Activated naive CD8-positive, alpha-beta T cell treated with anti-CD3 and anti-CD28 coated beads, Interleukin-2, amount 10 ng/mL, durations not matched to agents 7 days and 5 days (primary cell): ENCODE results near the gene RNF182. TPM values are rescaled to one million over a fixed set of nuclear protein-coding genes. Genes with fewer than 3 reads are reported as not detected.
"Not testable (repeated sequence)": the region's sequence is repeated elsewhere in the genome, so short reads cannot be mapped to it uniquely, and the experiment has no call there.

Experiments
- ATAC-seq: fragments of 150-1000 bp; cut with Tn5 transposase; one replicate; pipeline ENCODE4 v1.10.0; 2021; ENCODE audit warnings: low read depth, moderate library complexity
- POLR2A ChIA-PET: fragments of 350-600 bp; sonication (Branson Sonifier 250); formaldehyde crosslinking; loops from one replicate; lab custom pipeline; 2021; ENCODE audit warnings: antibody characterized with exemption; lab: Charles Lee
- DNase-seq: peaks from one replicate; pipeline ENCODE4 v3.0.0; 2021
- H3K27ac Mint-ChIP-seq: one replicate; pipeline ENCODE4 v1.8.0; 2022; ENCODE audit warnings: mild to moderate bottlenecking, mixed read lengths
- H3K27me3 Mint-ChIP-seq: one replicate; pipeline ENCODE4 v1.8.0; 2022; ENCODE audit warnings: mild to moderate bottlenecking, moderate library complexity, mixed read lengths
- H3K36me3 Mint-ChIP-seq: one replicate; pipeline ENCODE4 v1.8.0; 2021; ENCODE audit warnings: mild to moderate bottlenecking, mixed read lengths
- H3K4me1 Mint-ChIP-seq: one replicate; pipeline ENCODE4 v1.8.0; 2021; ENCODE audit warnings: mixed read lengths
- H3K4me3 Mint-ChIP-seq: one replicate; pipeline ENCODE4 v1.8.0; 2022; ENCODE audit warnings: mild to moderate bottlenecking, moderate library complexity, mixed read lengths
- H3K9me3 Mint-ChIP-seq: one replicate; pipeline ENCODE4 v1.8.0; 2021; ENCODE audit warnings: mixed read lengths
- total RNA-seq, 2 experiments: library from RNA; stranded (reverse); gene quantifications; one replicate each; pipeline ENCODE4 v1.2.3, GENCODE V29; 2021

Gene RNF182
- total RNA-seq, 2 experiments from 2014 or later = not detected

DNA sequence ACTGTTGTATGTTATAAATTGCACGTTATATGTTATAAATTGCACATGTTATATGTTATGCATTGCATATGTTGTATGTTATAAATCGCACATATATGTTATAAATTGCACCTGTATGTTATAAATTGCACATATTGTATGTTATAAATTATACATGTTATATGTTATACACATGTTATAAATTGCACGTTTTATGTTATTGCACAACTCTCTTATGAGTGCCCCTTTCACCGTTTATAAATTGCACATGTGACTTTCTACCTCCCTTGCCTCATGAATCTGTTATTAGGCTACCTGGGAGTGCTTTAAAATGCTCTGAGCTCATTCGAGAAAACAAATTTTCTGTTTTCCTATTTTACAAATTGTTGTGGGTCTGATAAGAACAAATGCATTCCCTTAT is 84.1 kb downstream of the RNF182 start:
- Mint-ChIP-seq H3K36me3 (no peaks in the 10 kb centered on the region), H3K9me3 (no peaks in the 10 kb centered on the region), H3K4me1 (no peaks in the 10 kb centered on the region), H3K4me3 (no peak overlapping the region), H3K27me3 (peaks cover 12% of the 10 kb centered on the region), H3K27ac (no peak overlapping the region)
- ATAC-seq (no peak), DNase-seq (no peak)
- POLR2A ChIA-PET = no interaction called here

DNA sequence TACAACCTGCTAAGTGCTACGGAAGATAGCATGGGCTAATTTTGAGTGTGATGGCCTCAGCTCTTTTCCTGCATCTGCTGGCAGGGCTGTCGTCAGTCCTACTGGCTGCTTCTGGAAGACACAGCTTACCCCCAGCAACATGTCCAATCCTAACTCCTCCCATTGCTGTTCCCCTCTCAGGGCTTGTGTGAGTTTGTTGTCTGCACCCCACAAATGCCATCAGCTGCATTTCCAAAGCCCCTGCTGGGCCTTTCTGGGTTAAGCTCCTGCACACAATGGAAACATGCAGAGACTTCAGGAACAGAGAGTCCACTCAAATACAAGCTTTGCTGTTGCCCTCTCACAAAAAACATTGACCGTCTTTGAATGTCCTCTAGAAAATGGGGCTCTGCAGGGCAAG is 84.7 kb downstream of the RNF182 start:
- no peak overlapping the region for H3K4me3 Mint-ChIP-seq
- no peaks in the 10 kb centered on the region for H3K36me3 Mint-ChIP-seq
- H3K4me1 Mint-ChIP-seq = no peaks in the 10 kb centered on the region
- DNase-seq = no peak
- POLR2A ChIA-PET = no interaction called here
- no peak for ATAC-seq
- no peak overlapping the region for H3K27ac Mint-ChIP-seq
- peaks cover 13% of the 10 kb centered on the region for H3K27me3 Mint-ChIP-seq
- H3K9me3 Mint-ChIP-seq = peaks cover under 1% of the 10 kb centered on the region

DNA sequence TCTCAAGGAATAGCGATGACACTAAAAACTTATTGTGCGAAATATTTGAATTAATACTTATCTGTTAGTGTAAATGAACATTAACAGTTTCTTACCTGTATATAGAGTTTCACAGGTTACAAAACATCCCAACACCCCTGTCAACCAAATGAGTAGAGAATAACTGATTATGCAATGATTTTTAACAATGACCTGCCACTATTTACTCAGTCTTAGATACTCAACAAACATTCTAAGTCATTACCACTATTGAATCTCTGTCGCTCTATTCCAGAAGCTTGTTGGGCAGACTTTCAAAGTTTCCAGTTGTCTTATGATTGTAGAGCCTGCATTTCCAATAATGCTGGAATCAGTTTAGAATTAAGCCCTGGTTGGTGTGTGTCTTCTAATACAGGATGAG is 85.5 kb downstream of the RNF182 start:
- Mint-ChIP-seq H3K36me3 (no peaks in the 10 kb centered on the region), H3K27ac (no peak overlapping the region), H3K27me3 (peaks cover 13% of the 10 kb centered on the region), H3K4me3 (no peak overlapping the region), H3K9me3 (peaks cover 1% of the 10 kb centered on the region), H3K4me1 (no peaks in the 10 kb centered on the region)
- DNase-seq = no peak
- POLR2A ChIA-PET = no interaction called here
- ATAC-seq = no peak

DNA sequence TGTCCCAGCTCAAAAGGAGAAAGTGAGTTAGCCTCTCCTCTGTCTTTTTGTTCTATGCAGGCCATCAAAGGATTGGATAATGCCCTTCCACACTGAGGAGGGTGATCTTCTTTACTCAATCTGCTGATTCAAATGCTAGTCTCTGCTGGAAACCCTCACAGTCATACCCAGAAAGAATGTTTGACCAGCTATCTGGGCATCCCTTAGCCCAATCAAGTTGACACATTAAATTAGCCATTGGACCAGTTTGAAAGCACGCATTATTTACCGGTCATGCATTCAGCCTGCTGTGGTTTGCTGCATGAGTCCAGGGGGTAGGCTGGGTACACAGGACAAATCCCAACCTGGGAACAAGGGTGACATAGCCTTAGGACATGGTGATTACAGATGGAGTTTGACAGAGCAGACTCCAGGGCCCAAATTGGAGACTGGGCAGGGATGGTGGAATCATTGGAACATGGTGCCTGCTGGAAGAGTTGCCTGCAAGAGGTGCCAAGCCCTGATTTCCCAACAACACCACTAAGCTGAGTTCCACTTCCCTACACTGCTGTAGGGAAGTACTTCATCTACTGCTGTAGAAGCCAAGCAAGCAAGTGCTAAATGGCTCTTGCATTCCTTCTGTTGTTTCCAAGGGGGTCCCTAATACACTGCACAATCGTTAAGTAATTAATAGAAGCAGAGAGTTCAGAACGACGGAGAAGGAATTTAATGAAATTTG is 87.7 kb downstream of the RNF182 start:
- H3K27me3 Mint-ChIP-seq = peaks cover 12% of the 10 kb centered on the region
- no peaks in the 10 kb centered on the region for H3K4me1 Mint-ChIP-seq
- no peak overlapping the region for H3K27ac Mint-ChIP-seq
- peaks cover 1% of the 10 kb centered on the region for H3K9me3 Mint-ChIP-seq
- no peaks in the 10 kb centered on the region for H3K36me3 Mint-ChIP-seq
- DNase-seq = no peak
- ATAC-seq = no peak
- POLR2A ChIA-PET = no interaction called here
- no peak overlapping the region for H3K4me3 Mint-ChIP-seq

DNA sequence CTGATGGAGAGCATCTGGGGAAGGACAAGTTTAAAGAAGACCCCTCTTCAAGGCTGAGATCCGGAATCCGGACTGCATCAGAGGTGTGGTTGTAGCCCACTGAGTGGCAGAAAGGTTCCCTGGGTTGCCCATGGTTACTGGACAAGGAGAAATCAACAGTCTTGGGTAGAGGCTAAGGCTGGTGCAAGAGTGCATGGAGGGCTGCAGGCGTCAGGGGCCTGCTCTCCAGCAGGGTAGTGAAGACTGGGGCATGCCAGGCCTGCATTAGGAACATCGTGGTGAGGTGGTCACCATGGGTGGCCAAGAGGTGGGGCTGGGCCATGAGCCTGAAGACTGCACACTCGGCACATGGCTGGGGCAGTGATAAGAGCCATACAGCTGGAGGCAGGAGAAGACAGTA is 91.2 kb downstream of the RNF182 start:
- no peak for ATAC-seq
- H3K27me3 Mint-ChIP-seq = peaks cover 9% of the 10 kb centered on the region
- no peak for DNase-seq
- H3K9me3 Mint-ChIP-seq = peaks cover 1% of the 10 kb centered on the region
- no peak overlapping the region for H3K27ac Mint-ChIP-seq
- no peak overlapping the region for H3K4me3 Mint-ChIP-seq
- no peaks in the 10 kb centered on the region for H3K4me1 Mint-ChIP-seq
- POLR2A ChIA-PET = no interaction called here
- no peaks in the 10 kb centered on the region for H3K36me3 Mint-ChIP-seq

DNA sequence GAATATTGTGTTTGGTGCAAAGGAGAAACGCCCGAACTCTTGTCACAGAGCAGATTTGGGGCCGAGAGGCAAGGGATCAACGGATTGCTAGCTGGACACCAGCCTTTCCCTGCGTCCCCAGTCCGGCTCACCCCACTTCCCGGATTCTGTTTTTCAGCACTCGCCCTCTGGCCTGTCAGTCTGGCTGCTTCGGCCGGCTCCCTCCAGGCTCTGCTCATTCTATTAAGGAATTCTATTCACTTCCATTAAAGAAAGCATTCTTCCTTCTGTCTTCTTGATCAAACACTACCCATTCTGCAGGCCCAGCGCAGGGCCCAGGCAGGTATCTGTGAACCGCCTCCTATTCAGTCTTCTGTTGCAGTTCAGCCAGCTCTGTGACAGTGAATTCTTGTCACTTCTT is 91.7 kb downstream of the RNF182 start:
- ATAC-seq = no peak

DNA sequence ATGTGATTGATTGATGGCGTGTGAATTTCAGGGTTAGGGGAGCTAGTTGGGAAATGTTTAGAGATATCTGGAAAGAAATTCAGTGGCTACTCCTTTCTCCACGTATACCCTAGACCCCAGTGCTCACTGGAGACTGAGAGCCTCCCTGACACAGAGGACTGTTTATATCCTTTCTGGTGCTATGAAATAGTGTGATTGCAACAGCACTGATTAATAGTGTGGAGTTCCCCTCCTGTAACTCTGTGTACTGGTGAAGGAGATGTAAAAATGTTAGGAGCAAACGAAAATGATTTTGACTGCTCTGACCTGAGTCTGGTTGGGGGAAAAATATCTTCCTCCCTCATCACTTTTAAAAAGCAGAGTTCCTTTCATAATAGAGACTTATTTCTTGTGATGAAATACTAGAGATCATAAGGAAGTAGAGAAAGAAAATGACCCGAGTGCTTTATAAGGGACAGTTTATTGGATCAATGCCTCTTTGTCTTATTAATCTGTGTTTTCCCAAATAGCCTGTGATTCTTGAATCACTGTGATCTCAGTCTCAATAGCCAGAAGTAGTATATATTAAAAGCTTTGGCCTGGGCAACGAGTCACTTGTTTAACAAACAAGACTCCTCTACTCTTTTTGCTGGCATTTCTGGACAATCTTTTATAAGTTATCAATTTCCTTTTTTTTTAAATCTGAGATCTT is 92.3 kb downstream of the RNF182 start:
- Mint-ChIP-seq H3K27me3 (peaks cover 7% of the 10 kb centered on the region), H3K27ac (no peak overlapping the region), H3K4me3 (no peak overlapping the region), H3K4me1 (no peaks in the 10 kb centered on the region), H3K36me3 (no peaks in the 10 kb centered on the region), H3K9me3 (peaks cover 1% of the 10 kb centered on the region)
- DNase-seq = no peak
- POLR2A ChIA-PET = no interaction called here
- no peak for ATAC-seq

More for the DNA sequence above, 91.7 kb downstream of the RNF182 start:
- H3K9me3 Mint-ChIP-seq = peaks cover 1% of the 10 kb centered on the region
- no peak for DNase-seq
- H3K36me3 Mint-ChIP-seq = no peaks in the 10 kb centered on the region
- H3K4me1 Mint-ChIP-seq = no peaks in the 10 kb centered on the region
- peaks cover 7% of the 10 kb centered on the region for H3K27me3 Mint-ChIP-seq
- H3K27ac Mint-ChIP-seq = no peak overlapping the region
- POLR2A ChIA-PET = no interaction called here
- no peak overlapping the region for H3K4me3 Mint-ChIP-seq

DNA sequence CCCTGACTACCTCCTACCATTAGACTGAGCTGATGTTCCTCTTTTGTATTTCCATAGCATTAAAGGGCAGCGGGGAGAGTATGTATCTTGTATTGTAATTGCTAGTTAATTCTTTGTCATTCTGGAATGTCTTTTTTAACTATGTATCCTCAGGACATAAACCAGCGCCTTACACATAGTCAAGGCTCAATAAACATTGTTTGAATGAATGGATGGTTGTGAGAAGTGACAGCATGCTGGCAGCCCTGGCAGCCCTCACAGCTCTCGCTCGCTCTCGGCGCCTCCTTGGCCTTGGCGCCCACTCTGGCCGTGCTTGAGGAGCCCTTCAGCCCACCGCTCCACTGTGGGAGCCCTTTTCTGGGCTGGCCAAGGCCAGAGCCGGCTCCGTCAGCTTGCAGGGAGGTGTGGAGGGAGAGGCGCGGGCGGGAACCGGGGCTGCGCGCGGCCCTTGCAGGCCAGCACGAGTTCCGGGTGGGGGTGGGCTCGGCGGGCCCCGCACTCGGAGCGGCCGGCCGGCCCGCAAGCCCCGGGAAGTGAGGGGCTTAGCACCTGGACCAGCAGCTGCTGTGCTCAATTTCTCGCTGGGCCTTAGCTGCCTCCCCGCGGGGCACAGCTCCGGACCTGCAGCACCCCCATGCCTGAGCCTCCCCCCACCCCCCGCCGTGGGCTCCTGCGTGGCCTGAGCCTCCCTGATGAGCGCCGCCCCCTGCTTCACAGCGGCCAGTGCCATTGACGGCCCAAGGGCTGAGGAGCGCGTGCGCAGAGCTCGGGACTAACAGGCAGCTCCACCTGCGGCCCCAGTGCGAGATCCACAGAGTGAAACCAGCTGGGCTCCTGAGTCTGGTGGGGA is 93.1 kb downstream of the RNF182 start:
- Mint-ChIP-seq H3K9me3 (peaks cover 1% of the 10 kb centered on the region), H3K27ac (no peak overlapping the region), H3K36me3 (no peaks in the 10 kb centered on the region), H3K27me3 (peaks cover 9% of the 10 kb centered on the region), H3K4me3 (no peak overlapping the region), H3K4me1 (no peaks in the 10 kb centered on the region)
- no peak for DNase-seq
- POLR2A ChIA-PET = no interaction called here
- no peak for ATAC-seq

DNA sequence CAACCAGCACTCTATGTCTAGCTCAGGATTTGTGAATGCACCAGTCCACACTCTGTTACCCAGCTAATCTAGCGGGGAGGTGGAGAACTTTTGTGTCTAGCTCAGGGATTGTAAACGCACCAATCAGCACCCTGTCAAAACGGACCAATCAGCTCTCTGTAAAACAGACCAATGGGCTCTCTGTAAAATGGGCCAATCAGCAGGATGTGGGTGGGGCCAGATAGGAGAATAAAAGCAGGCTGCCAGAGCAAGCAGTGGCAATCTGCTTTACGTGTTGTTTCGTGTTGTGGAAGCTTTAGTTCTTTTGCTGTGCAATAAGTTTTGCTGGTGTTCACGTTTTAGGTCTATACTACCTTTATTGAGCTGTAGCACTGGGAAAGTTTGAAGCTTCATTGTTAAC is 93.8 kb downstream of the RNF182 start:
- H3K36me3 Mint-ChIP-seq, H3K9me3 Mint-ChIP-seq, DNase-seq, H3K27ac Mint-ChIP-seq, ATAC-seq, H3K4me1 Mint-ChIP-seq, POLR2A ChIA-PET, H3K4me3 Mint-ChIP-seq: not testable (repeated sequence)
- H3K27me3 Mint-ChIP-seq = peaks cover 12% of the 10 kb centered on the region

DNA sequence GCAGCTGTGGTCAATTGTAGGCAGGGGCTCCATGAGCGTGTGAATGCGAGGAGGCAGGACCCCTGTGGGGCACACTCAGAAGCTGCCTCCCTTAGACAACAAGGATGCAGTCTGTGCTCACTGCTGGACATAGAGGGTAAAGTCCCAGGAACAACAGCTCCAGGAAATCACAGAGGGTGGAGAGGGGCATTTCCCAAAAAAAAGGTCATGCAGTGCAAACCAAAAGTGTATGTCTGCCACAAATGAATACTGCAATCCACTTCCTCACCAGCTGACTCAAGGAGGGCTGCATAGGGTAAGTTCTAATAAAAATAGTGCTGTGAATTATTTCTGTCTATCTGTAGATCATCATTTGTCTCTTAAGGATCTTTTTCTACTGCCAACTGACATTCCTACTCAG is 95.8 kb downstream of the RNF182 start:
- DNase-seq = no peak
- H3K4me3 Mint-ChIP-seq = no peak overlapping the region
- no peaks in the 10 kb centered on the region for H3K4me1 Mint-ChIP-seq
- H3K27me3 Mint-ChIP-seq = peaks cover 12% of the 10 kb centered on the region
- no peaks in the 10 kb centered on the region for H3K36me3 Mint-ChIP-seq
- POLR2A ChIA-PET = no interaction called here
- H3K27ac Mint-ChIP-seq = no peak overlapping the region
- ATAC-seq = no peak
- no peaks in the 10 kb centered on the region for H3K9me3 Mint-ChIP-seq

DNA sequence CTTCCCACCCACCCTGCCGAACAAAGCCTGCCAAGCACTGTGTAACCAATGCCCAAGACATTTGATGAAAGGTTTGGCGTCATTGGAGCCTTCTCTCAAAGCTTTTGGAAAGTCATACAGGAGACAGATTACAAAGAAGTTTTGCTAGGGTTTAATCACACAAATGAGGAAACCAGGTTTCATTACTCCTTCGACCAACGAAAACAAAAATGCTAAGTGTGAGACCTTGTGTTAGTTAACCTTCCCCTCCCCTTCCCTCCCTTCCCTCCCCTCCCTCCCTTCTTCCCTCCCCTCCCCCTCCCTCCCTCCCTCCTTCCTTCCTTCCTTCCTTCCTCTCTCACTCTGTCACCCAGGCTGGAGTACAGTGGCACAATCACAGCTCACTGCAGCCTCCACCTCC is 96.7 kb downstream of the RNF182 start:
- Mint-ChIP-seq H3K36me3 (no peaks in the 10 kb centered on the region), H3K27me3 (peaks cover 11% of the 10 kb centered on the region), H3K27ac (no peak overlapping the region), H3K9me3 (no peaks in the 10 kb centered on the region), H3K4me3 (no peak overlapping the region), H3K4me1 (no peaks in the 10 kb centered on the region)
- no peak for DNase-seq
- POLR2A ChIA-PET = no interaction called here
- no peak for ATAC-seq

DNA sequence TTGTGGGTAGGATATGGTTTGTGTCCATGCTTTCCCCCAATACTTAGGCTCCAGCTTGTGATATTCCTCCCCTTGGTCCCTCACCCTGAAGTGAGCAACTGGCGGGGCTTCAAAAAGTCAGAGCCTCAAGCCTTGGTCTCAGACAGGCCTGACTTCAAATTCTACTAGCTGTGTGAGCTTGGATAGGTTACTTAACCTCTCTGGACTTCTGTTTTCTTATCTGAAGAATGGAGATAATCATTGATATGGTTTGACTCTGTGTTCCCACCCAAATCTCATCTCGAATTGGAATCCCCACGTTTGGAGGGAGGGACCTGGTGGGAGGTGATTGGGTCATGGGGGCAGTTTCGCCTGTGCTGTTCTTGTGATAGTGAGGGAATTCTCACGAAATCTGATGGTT is 97.9 kb downstream of the RNF182 start:
- Mint-ChIP-seq H3K4me3 (no peak overlapping the region), H3K36me3 (no peaks in the 10 kb centered on the region), H3K27ac (no peak overlapping the region), H3K9me3 (no peaks in the 10 kb centered on the region), H3K4me1 (peaks cover 2% of the 10 kb centered on the region), H3K27me3 (peaks cover 21% of the 10 kb centered on the region)
- POLR2A ChIA-PET = no interaction called here
- ATAC-seq (no peak), DNase-seq (no peak)

DNA sequence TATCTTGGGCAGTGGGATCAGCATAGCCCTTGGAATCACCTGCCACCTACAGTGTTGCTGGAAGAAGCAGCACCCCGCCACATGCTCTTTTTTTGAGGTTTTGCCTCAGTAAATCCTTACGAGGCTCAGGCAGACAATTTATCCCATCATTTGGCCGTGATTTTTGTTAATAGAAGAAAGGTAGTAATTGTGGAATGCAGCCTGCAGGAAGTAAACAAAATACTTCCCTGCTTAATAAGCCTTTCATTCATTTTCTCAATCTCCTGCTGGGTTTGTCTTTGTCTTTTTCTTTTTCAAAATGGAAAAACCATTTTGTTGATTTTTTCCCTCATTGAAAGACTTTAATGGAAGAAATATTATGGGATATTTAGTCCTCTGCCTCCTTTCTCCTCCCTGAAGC is 99.1 kb downstream of the RNF182 start:
- no peak for ATAC-seq
- Mint-ChIP-seq H3K36me3 (no peaks in the 10 kb centered on the region), H3K4me1 (peaks cover 2% of the 10 kb centered on the region), H3K4me3 (no peak overlapping the region), H3K9me3 (no peaks in the 10 kb centered on the region), H3K27ac (no peak overlapping the region), H3K27me3 (peaks cover 21% of the 10 kb centered on the region)
- DNase-seq = no peak
- POLR2A ChIA-PET = no interaction called here
